SK-N-SH treated with all-trans-retinoic acid at 6 μM for 48 hours (cell line): ENCODE results near the gene CACNA1C.

Experiments used
- ATAC-seq: fragments of 200-7000 bp; cut with Tn5 transposase; 3 replicates; pipeline ENCODE4 v1.9.1; 2020; ENCODE audit warnings: mild to moderate bottlenecking, moderate library complexity
- ARNTL ChIP-seq: fragments of 450-650 bp; formaldehyde crosslinking; IDR thresholded peaks from 2 replicates; pipeline ENCODE4 v1.5.0; 2020; ENCODE audit warnings: low read depth, mild to moderate bottlenecking, moderate library complexity, borderline replicate concordance
- BACH2 ChIP-seq: fragments of 250-450 bp; sonication (Bioruptor Pico); IDR thresholded peaks from 2 replicates; pipeline ENCODE4 v1.9.0; 2021; ENCODE audit warnings: mild to moderate bottlenecking, borderline replicate concordance
- CSDC2 ChIP-seq: fragments of 250-450 bp; sonication (Bioruptor Pico); IDR thresholded peaks from 2 replicates; pipeline ENCODE4 v1.5.0; 2020; ENCODE audit warnings: mild to moderate bottlenecking, moderate library complexity
- CSRNP3 ChIP-seq: fragments of 250-450 bp; sonication (Bioruptor Pico); IDR thresholded peaks from 2 replicates; pipeline ENCODE4 v1.5.1; 2021; ENCODE audit warnings: mild to moderate bottlenecking, moderate library complexity
- GLIS3 ChIP-seq: fragments of 250-450 bp; sonication (Bioruptor Pico); IDR thresholded peaks from 2 replicates; pipeline ENCODE4 v1.5.0; 2020; ENCODE audit warnings: mild to moderate bottlenecking, moderate library complexity
- SNAI2 ChIP-seq: fragments of 250-450 bp; sonication (Bioruptor Pico); IDR thresholded peaks from 2 replicates; pipeline ENCODE4 v1.5.0; 2020; ENCODE audit warnings: mild to moderate bottlenecking, moderate library complexity
- TCF4 ChIP-seq: fragments of 250-450 bp; sonication (Bioruptor Pico); IDR thresholded peaks from 2 replicates; pipeline ENCODE4 v1.8.0; 2021; ENCODE audit warnings: mild to moderate bottlenecking, moderate library complexity, borderline replicate concordance
- TOX ChIP-seq: fragments of 250-450 bp; sonication (Bioruptor Pico); IDR thresholded peaks from 2 replicates; pipeline ENCODE4 v1.8.0; 2021; ENCODE audit warnings: mild to moderate bottlenecking, moderate library complexity, borderline replicate concordance
- ZC3H10 ChIP-seq: fragments of 250-450 bp; sonication (Bioruptor Pico); IDR thresholded peaks from 2 replicates; pipeline ENCODE4 v1.5.1; 2021; ENCODE audit warnings: mild to moderate bottlenecking, moderate library complexity
- ZFP30 ChIP-seq: fragments of 450-650 bp; formaldehyde crosslinking; IDR thresholded peaks from 2 replicates; pipeline ENCODE4 v1.5.0; 2022; ENCODE audit warnings: mild to moderate bottlenecking, moderate library complexity
- ZNF565 ChIP-seq: fragments of 450-650 bp; formaldehyde crosslinking; conservative IDR thresholded peaks from 2 replicates; pipeline ENCODE4 v1.5.0; 2020; ENCODE audit warnings: low read depth, mild to moderate bottlenecking, moderate library complexity
- ZNF70 ChIP-seq: fragments of 450-650 bp; formaldehyde crosslinking; IDR thresholded peaks from 2 replicates; pipeline ENCODE4 v1.5.0; 2020; ENCODE audit warnings: mild to moderate bottlenecking, moderate library complexity
- TF ChIP-seq, protein P1 (sequence below): fragments of 250-450 bp; sonication (Bioruptor Pico); IDR thresholded peaks from 2 replicates; pipeline ENCODE4 v1.5.0; 2020; ENCODE audit warnings: mild to moderate bottlenecking, moderate library complexity

Gene CACNA1C

DNA sequence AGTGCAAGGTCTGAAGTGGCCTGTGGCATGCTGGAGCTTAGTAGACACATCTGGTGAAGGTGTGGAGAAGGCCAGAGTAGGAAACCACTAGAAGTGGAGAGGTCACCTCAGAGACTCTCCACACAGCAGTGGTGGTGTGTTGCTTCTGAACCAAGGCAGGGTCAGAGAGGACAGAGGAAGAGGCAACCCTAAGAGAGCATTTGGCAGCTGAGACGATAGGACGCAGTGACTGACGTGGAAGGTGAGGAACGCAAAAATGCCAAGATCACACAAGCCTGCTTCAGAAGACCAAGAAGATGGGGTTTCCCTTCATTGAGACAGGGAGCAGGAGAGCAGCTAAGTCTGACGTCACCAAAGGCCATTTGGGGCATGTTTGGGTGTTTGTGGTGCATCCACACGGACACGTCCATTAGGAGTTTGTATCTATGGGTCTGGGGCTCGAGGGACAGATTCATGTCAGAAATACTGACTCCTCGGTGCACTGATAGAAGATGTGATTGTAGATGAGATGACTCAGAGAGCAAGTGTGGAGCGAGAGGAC, 338.1 kb downstream of the CACNA1C start:
- no peak for ATAC-seq
- TF ChIP-seq GLIS3 (CRISPR knock-in tag) (no peak), TOX (CRISPR knock-in tag) (no peak), ARNTL (CRISPR knock-in tag) (no peak), ZNF70 (CRISPR knock-in tag) (no peak), CSDC2 (CRISPR knock-in tag) (no peak)
- TF ChIP-seq, protein P1, sequence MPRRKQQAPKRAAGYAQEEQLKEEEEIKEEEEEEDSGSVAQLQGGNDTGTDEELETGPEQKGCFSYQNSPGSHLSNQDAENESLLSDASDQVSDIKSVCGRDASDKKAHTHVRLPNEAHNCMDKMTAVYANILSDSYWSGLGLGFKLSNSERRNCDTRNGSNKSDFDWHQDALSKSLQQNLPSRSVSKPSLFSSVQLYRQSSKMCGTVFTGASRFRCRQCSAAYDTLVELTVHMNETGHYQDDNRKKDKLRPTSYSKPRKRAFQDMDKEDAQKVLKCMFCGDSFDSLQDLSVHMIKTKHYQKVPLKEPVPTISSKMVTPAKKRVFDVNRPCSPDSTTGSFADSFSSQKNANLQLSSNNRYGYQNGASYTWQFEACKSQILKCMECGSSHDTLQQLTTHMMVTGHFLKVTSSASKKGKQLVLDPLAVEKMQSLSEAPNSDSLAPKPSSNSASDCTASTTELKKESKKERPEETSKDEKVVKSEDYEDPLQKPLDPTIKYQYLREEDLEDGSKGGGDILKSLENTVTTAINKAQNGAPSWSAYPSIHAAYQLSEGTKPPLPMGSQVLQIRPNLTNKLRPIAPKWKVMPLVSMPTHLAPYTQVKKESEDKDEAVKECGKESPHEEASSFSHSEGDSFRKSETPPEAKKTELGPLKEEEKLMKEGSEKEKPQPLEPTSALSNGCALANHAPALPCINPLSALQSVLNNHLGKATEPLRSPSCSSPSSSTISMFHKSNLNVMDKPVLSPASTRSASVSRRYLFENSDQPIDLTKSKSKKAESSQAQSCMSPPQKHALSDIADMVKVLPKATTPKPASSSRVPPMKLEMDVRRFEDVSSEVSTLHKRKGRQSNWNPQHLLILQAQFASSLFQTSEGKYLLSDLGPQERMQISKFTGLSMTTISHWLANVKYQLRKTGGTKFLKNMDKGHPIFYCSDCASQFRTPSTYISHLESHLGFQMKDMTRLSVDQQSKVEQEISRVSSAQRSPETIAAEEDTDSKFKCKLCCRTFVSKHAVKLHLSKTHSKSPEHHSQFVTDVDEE, result no peak
- TF ChIP-seq, all 23 proteins: peak for 0

GRCh38 chr12:2391740-2392331, 339.0 kb downstream of the CACNA1C start:
- no peak for TF ChIP-seq ZC3H10 (CRISPR knock-in tag)
- TF ChIP-seq CSRNP3, result no peak
- no peak for TF ChIP-seq ZNF565 (CRISPR knock-in tag)
- TF ChIP-seq, protein P1, result no peak
- TF ChIP-seq SNAI2 (CRISPR knock-in tag), result no peak
- no peak for ATAC-seq

DNA sequence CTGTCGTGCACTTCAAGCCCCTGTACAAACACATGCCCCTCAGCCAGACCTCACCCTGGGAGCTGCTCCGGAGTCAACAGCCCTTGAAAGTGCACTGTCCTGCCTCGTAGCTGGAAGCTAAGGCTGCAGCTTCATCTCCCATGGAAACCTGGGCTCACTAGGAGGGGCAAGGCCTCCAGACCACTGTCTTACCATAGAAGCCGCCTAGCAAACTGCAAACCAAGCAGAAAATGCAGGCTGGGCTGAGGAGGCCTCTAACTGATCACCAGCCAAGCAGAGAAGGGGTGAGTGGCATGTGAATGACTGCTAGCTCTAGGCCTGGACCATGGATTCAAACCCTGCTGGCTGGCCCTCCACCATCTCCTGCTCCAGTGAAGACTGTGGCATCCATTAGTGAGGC, 340.2 kb downstream of the CACNA1C start:
- TF ChIP-seq, protein P1, result no peak
- TF ChIP-seq CSRNP3 (no peak), ZNF70 (CRISPR knock-in tag) (no peak), TCF4 (no peak), BACH2 (no peak), ZC3H10 (CRISPR knock-in tag) (no peak)
- ATAC-seq, result no peak

DNA sequence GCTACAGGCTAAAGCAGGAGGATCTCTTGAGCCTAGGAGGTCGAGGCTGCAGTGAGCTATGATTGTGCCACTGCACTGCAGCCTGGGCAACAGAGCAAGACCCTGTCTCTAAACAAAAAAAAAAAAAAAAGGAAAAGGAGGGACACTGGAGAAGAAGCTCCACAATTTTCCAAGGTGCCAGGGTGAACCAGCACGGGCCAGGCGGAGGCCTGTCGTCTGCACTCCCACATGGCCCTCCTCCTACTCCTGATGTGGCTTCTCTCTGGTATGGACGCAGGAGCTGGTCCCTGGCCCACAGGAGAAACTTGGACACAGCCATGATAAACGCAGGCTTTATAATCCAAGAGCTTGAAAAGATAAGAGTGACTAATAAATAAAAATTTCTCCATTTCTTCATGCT, 341.2 kb downstream of the CACNA1C start:
- no peak for ATAC-seq
- no peak for TF ChIP-seq ZNF565 (CRISPR knock-in tag)
- TF ChIP-seq SNAI2 (CRISPR knock-in tag), result no peak
- no peak for TF ChIP-seq ARNTL (CRISPR knock-in tag)
- TF ChIP-seq ZNF70 (CRISPR knock-in tag), result no peak
- no peak for TF ChIP-seq ZFP30 (CRISPR knock-in tag)
- TF ChIP-seq TOX (CRISPR knock-in tag), result no peak
- no peak for TF ChIP-seq BACH2
- TF ChIP-seq, protein P1, result no peak
- no peak for TF ChIP-seq CSDC2 (CRISPR knock-in tag)
- no peak for TF ChIP-seq CSRNP3
- TF ChIP-seq, all 23 proteins: peak for 0
